ENCODE measurements around the gene DET1. TPM values are rescaled to one million over a fixed set of nuclear protein-coding genes. Genes with fewer than 3 reads are reported as not detected.

DET1 gene
- total RNA-seq, 2 donors from 2014 or later, result 6.9 to 11.5 TPM

DNA sequence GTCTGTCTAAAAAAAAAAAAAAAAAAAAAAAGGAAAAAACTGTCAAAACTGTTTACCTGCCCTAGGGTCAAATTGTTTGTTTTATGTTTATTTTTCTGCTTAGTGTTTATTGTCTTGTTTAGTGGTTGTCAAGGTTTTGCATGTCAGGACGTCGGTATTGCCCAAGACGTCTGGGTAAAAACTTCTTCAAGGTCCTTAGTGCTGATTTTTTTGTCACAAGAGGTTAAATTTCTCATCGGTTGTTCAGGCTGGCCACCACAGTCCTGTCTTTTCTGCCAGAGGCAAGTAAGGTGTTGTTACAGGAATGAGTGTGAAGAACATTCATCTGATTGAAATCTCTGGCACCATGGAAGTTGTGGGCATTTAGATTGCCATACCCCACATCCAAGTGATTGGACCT, 7.0 kb downstream of the DET1 start:
- TF ChIP-seq POLR2AphosphoS5 (IDR thresholded peaks at IDR 0.05) (no peak), POLR2A (IDR thresholded peaks at IDR 0.05) (no peak)
- TF ChIP-seq, protein P1, sequence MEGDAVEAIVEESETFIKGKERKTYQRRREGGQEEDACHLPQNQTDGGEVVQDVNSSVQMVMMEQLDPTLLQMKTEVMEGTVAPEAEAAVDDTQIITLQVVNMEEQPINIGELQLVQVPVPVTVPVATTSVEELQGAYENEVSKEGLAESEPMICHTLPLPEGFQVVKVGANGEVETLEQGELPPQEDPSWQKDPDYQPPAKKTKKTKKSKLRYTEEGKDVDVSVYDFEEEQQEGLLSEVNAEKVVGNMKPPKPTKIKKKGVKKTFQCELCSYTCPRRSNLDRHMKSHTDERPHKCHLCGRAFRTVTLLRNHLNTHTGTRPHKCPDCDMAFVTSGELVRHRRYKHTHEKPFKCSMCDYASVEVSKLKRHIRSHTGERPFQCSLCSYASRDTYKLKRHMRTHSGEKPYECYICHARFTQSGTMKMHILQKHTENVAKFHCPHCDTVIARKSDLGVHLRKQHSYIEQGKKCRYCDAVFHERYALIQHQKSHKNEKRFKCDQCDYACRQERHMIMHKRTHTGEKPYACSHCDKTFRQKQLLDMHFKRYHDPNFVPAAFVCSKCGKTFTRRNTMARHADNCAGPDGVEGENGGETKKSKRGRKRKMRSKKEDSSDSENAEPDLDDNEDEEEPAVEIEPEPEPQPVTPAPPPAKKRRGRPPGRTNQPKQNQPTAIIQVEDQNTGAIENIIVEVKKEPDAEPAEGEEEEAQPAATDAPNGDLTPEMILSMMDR (IDR thresholded peaks at IDR 0.05), result no peak
- no peaks in the 10 kb centered on the region for H3K9me3 ChIP-seq
- H3K4me1 ChIP-seq (replicated peaks), result no peaks in the 10 kb centered on the region
- no peak overlapping the region for H3K4me3 ChIP-seq
- H3K36me3 ChIP-seq, result no peaks in the 10 kb centered on the region
- 70% methylated on average over 4 of the region's 4 CpGs for WGBS
- no peak for DNase-seq (ENCODE audit: low spot score)
- intact Hi-C loops (cut with DNase I), result no loop called here
- H3K27me3 ChIP-seq (replicated peaks; ENCODE audit: insufficient read depth), result no peaks in the 10 kb centered on the region
- H3K27ac ChIP-seq, result no peak overlapping the region

DNA sequence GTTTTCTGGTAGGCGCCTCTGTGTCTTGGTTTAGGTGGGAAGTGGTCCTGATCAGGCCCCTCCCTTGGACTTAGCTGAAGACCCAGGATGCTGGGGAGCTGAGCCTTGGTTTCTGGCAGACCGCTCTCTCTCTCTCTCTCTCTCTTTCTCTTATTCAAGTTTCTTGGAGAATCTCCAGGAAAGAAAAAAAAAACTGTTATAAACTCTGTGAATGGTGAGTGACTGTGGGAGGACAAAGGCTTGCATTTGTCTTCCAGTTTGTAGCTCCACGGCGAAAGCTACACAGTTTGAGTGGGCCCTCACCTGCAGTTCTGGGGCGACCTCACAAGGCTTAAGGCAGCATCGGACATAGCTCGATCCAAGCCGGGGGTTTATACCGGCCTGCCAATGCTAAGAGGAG, 7.5 kb downstream of the DET1 start:
- Histone ChIP-seq H3K4me3 (no peak overlapping the region), H3K9me3 (no peaks in the 10 kb centered on the region), H3K4me1 (replicated peaks) (no peaks in the 10 kb centered on the region), H3K36me3 (no peaks in the 10 kb centered on the region), H3K27me3 (replicated peaks; ENCODE audit: insufficient read depth) (no peaks in the 10 kb centered on the region), H3K27ac (no peak overlapping the region)
- intact Hi-C loops (cut with DNase I), result no loop called here
- no peak for DNase-seq (ENCODE audit: low spot score)
- TF ChIP-seq, protein P1 (IDR thresholded peaks at IDR 0.05), result no peak
- TF ChIP-seq POLR2A (IDR thresholded peaks at IDR 0.05) (no peak), POLR2AphosphoS5 (IDR thresholded peaks at IDR 0.05) (no peak)
- WGBS, result 67% methylated on average over 9 of the region's 9 CpGs

GRCh38 chr15:88537591-88538317, 8.7 kb downstream of the DET1 start:
- 81% methylated on average over 7 of the region's 7 CpGs for WGBS
- Histone ChIP-seq H3K4me1 (replicated peaks) (no peaks in the 10 kb centered on the region), H3K4me3 (no peak overlapping the region)

DNA sequence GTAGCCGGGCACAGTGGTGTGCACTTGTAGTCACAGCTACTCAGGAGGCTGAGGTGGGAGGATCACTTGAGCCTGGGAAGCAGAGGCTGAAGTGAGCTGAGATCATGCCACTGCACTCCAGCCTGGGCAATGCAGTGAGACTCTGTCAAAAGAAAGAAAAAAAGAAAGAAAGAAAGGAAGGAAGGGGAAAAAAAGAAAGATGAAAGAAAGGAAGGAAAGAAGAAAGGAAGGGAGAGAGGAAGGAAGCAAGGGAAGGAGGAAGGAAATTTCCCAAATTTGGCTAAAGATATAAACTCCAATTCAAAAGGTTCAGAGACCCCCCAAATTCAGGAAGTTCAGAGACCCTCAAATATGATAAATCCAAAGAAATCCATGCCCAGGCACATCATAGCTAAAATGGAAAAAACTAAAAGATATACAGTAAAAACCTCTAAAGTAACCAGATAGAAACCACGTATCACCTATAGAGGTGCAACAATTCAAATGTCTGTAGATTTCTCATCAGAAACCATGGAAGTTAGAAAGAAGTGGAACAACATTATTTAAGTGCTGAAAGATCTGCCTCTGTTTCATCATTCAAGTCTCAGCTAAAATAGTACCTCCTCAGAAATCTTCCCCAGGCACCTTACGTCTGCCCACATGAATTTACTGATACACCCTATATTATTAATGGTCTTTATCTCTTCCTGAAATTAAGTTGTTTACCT, 10.7 kb downstream of the DET1 start:
- H3K9me3 ChIP-seq, result no peaks in the 10 kb centered on the region
- intact Hi-C loops (cut with DNase I), result no loop called here
- H3K27me3 ChIP-seq (replicated peaks; ENCODE audit: insufficient read depth), result no peaks in the 10 kb centered on the region
- H3K27ac ChIP-seq, result no peak overlapping the region
- peaks cover 0 to 3% of the 10 kb centered on the region in 2 donors for H3K36me3 ChIP-seq
- TF ChIP-seq POLR2A (IDR thresholded peaks at IDR 0.05), result no peak
- TF ChIP-seq, protein P1 (IDR thresholded peaks at IDR 0.05), result no peak
- no peaks in the 10 kb centered on the region for H3K4me1 ChIP-seq (replicated peaks)
- no peak for DNase-seq (ENCODE audit: low spot score)
- 98% methylated on average over 3 of the region's 3 CpGs for WGBS
- H3K4me3 ChIP-seq, result no peak overlapping the region

More at GRCh38 chr15:88537591-88538317, 8.7 kb downstream of the DET1 start:
- intact Hi-C loops (cut with DNase I), result no loop called here
- no peak for DNase-seq (ENCODE audit: low spot score)
- no peak overlapping the region for H3K27ac ChIP-seq
- no peaks in the 10 kb centered on the region for H3K36me3 ChIP-seq
- H3K9me3 ChIP-seq, result no peaks in the 10 kb centered on the region
- no peak for TF ChIP-seq POLR2A (IDR thresholded peaks at IDR 0.05)
- TF ChIP-seq POLR2AphosphoS5 (IDR thresholded peaks at IDR 0.05), result no peak
- H3K27me3 ChIP-seq (replicated peaks; ENCODE audit: insufficient read depth), result no peaks in the 10 kb centered on the region

- Histone ChIP-seq H3K27ac (no peak overlapping the region), H3K27me3 (replicated peaks; ENCODE audit: insufficient read depth) (no peaks in the 10 kb centered on the region), H3K9me3 (no peaks in the 10 kb centered on the region), H3K4me3 (no peak overlapping the region), H3K36me3 (peaks cover 0 to 3% of the 10 kb centered on the region in 2 donors), H3K4me1 (replicated peaks) (no peaks in the 10 kb centered on the region)
- intact Hi-C loops (cut with DNase I), result no loop called here
- no peak for TF ChIP-seq POLR2AphosphoS5 (IDR thresholded peaks at IDR 0.05)
- TF ChIP-seq, protein P1 (IDR thresholded peaks at IDR 0.05), result no peak
- TF ChIP-seq POLR2A (IDR thresholded peaks at IDR 0.05), result no peak
- DNase-seq (ENCODE audit: low spot score), result no peak
Observed at GRCh38 chr15:88535100-88535499, 11.4 kb downstream of the DET1 start.

All from prostate gland (tissue), 2 donors.